Measurements from ENCODE around the gene TRA2B. TPM values are rescaled to one million over a fixed set of nuclear protein-coding genes. Genes with fewer than 3 reads are reported as not detected.
A peak's percentile ranks its signal among the peaks of the same experiment; 100 is the strongest.

TRA2B gene
- total RNA-seq, 4 donors from 2014 or later: 134 to 216 (median 201) TPM

GRCh38 chr3:185961675-185962232 lies 23.9 kb upstream of the TRA2B start:
- no peak overlapping the region for H3K27ac ChIP-seq
- TF ChIP-seq EP300 (IDR thresholded peaks at IDR 0.05) (no peak), POLR2A (IDR thresholded peaks at IDR 0.05) (no peak), CTCF (IDR thresholded peaks at IDR 0.05) (no peak)
- H3K9me3 ChIP-seq: peaks cover 0 to 12% (median 0%) of the 10 kb centered on the region in 4 donors
- WGBS, 2 donors: 90 to 91% methylated on average over 4 of the region's 4 CpGs
- peaks cover 0 to 14% (median 6%) of the 10 kb centered on the region in 4 donors for H3K4me1 ChIP-seq
- H3K36me3 ChIP-seq: no peaks in the 10 kb centered on the region
- H3K27me3 ChIP-seq: no peaks in the 10 kb centered on the region
- no peak for DNase-seq (ENCODE audit: low spot score in 2 of 2)
- no peak overlapping the region for H3K4me3 ChIP-seq

GRCh38 chr3:185960522-185961288 lies 22.9 kb upstream of the TRA2B start:
- peak overlapping the region in 3 of 4 donors; percentile 51 to 82 (median 60) for H3K27ac ChIP-seq
- 82 to 87% methylated on average over 4 of the region's 4 CpGs for WGBS, 2 donors
- no peak for DNase-seq (ENCODE audit: low spot score in 2 of 2)
- H3K4me1 ChIP-seq: peaks cover 0 to 14% (median 6%) of the 10 kb centered on the region in 4 donors
- H3K27me3 ChIP-seq: no peaks in the 10 kb centered on the region
- H3K4me3 ChIP-seq: no peak overlapping the region
- peaks cover 0 to 12% (median 0%) of the 10 kb centered on the region in 4 donors for H3K9me3 ChIP-seq
- no peaks in the 10 kb centered on the region for H3K36me3 ChIP-seq
- TF ChIP-seq POLR2A (IDR thresholded peaks at IDR 0.05) (no peak), EP300 (IDR thresholded peaks at IDR 0.05) (no peak), CTCF (IDR thresholded peaks at IDR 0.05) (no peak)

- Histone ChIP-seq H3K9me3 (peaks cover 0 to 7% (median 0%) of the 10 kb centered on the region in 4 donors), H3K27ac (peak overlapping the region in 3 of 4 donors; percentile 51 to 82 (median 60)), H3K4me1 (peaks cover 0 to 14% (median 6%) of the 10 kb centered on the region in 4 donors), H3K4me3 (peak overlapping the region in 1 of 4 donors; percentile 1), H3K27me3 (no peaks in the 10 kb centered on the region), H3K36me3 (no peaks in the 10 kb centered on the region)
- no peak for DNase-seq (ENCODE audit: low spot score in 2 of 2)
- WGBS, 2 donors: 20 to 32% methylated on average over 5 of the region's 5 CpGs
- TF ChIP-seq POLR2A (IDR thresholded peaks at IDR 0.05): no peak
- peak in 1 of 2 donors; percentile 12 for TF ChIP-seq EP300 (IDR thresholded peaks at IDR 0.05)
Observed at GRCh38 chr3:185959609-185960521, 22.1 kb upstream of the TRA2B start.

DNA sequence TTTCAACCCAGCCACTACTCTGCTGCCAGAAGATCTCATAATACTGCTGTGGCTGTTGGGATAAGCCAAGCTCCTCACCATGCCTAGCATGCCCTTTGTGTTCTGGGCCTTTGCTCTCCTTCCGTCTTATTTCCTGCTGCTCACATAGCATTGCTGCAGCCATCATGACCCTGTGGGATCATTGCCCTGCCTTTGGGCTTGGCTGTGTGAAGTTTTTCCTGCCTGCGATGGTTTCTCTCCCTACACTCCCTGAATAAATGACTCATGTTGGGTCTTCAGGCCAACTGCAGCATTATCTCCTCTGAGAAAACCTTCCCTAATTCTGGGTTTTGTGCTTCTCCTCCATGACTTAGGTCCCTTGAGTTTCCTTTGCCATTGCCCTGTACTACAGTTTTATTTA lies 20.8 kb upstream of the TRA2B start:
- no peaks in the 10 kb centered on the region for H3K36me3 ChIP-seq
- peaks cover 0 to 7% (median 0%) of the 10 kb centered on the region in 4 donors for H3K9me3 ChIP-seq
- DNase-seq (ENCODE audit: low spot score in 2 of 2): no peak
- 64 to 75% methylated on average over 2 of the region's 2 CpGs for WGBS, 2 donors
- H3K27ac ChIP-seq: peak overlapping the region in 1 of 4 donors; percentile 9
- H3K27me3 ChIP-seq: no peaks in the 10 kb centered on the region
- no peak overlapping the region for H3K4me3 ChIP-seq
- peaks cover 0 to 14% (median 6%) of the 10 kb centered on the region in 4 donors for H3K4me1 ChIP-seq
- TF ChIP-seq POLR2A (IDR thresholded peaks at IDR 0.05): no peak
- no peak for TF ChIP-seq CTCF (IDR thresholded peaks at IDR 0.05)
- no peak for TF ChIP-seq EP300 (IDR thresholded peaks at IDR 0.05)

- Histone ChIP-seq H3K27me3 (no peaks in the 10 kb centered on the region), H3K4me1 (peaks cover 0 to 14% (median 6%) of the 10 kb centered on the region in 4 donors), H3K27ac (no peak overlapping the region), H3K4me3 (no peak overlapping the region), H3K36me3 (no peaks in the 10 kb centered on the region), H3K9me3 (peaks cover 0 to 10% (median 0%) of the 10 kb centered on the region in 4 donors)
- WGBS, 2 donors: 82 to 90% methylated on average over 3 of the region's 3 CpGs
- DNase-seq (ENCODE audit: low spot score in 2 of 2): no peak
- TF ChIP-seq EP300 (IDR thresholded peaks at IDR 0.05): no peak
- TF ChIP-seq POLR2A (IDR thresholded peaks at IDR 0.05): no peak
- TF ChIP-seq CTCF (IDR thresholded peaks at IDR 0.05): no peak
Observed at GRCh38 chr3:185956244-185956643, 18.4 kb upstream of the TRA2B start.
